IPS-11a (cell line): Measurements from ENCODE around the gene STAT3.
"Not testable (repeated sequence)": the region's sequence is repeated elsewhere in the genome, so short reads cannot be mapped to it uniquely, and the experiment has no call there.

Source experiments
- H3K4me3 ChIP-seq: one replicate; pipeline ENCODE4 v1.5.1; 2013; ENCODE audit warnings: low read depth, low read length, control low read depth

Gene STAT3

GRCh38 chr17:42386777-42387657, 1.2 kb downstream of the STAT3 start:
- peak overlapping the region; percentile 88 for H3K4me3 ChIP-seq

- no peak overlapping the region for H3K4me3 ChIP-seq
These were observed 6.3 kb downstream of the STAT3 start for GRCh38 chr17:42381898-42382297.

- no peak overlapping the region for H3K4me3 ChIP-seq
These were observed 7.3 kb downstream of the STAT3 start for GRCh38 chr17:42380935-42381334.

- H3K4me3 ChIP-seq = no peak overlapping the region
These were observed 9.2 kb downstream of the STAT3 start for GRCh38 chr17:42378959-42379594.

GRCh38 chr17:42378359-42378958, 9.8 kb downstream of the STAT3 start:
- H3K4me3 ChIP-seq = no peak overlapping the region

GRCh38 chr17:42373896-42374295, 14.3 kb downstream of the STAT3 start:
- H3K4me3 ChIP-seq = no peak overlapping the region

- H3K4me3 ChIP-seq = no peak overlapping the region
These were observed 16.1 kb downstream of the STAT3 start for GRCh38 chr17:42372142-42372541.

- H3K4me3 ChIP-seq = not testable (repeated sequence)
These were observed 19.3 kb downstream of the STAT3 start for GRCh38 chr17:42368797-42369561.

- H3K4me3 ChIP-seq = not testable (repeated sequence)
These were observed 19.9 kb downstream of the STAT3 start for GRCh38 chr17:42368310-42368709.

GRCh38 chr17:42366176-42367023, 21.8 kb downstream of the STAT3 start:
- H3K4me3 ChIP-seq = not testable (repeated sequence)

- no peak overlapping the region for H3K4me3 ChIP-seq
These were observed 23.1 kb downstream of the STAT3 start for GRCh38 chr17:42365136-42365535.

GRCh38 chr17:42363767-42364585, 24.3 kb downstream of the STAT3 start:
- H3K4me3 ChIP-seq = no peak overlapping the region

- no peak overlapping the region for H3K4me3 ChIP-seq
These were observed 25.0 kb downstream of the STAT3 start for GRCh38 chr17:42363231-42363630.

GRCh38 chr17:42362245-42362961, 25.8 kb downstream of the STAT3 start:
- H3K4me3 ChIP-seq = no peak overlapping the region

GRCh38 chr17:42361781-42362186, 26.5 kb downstream of the STAT3 start:
- no peak overlapping the region for H3K4me3 ChIP-seq

GRCh38 chr17:42360388-42360787, 27.9 kb downstream of the STAT3 start:
- not testable (repeated sequence) for H3K4me3 ChIP-seq

GRCh38 chr17:42359133-42359532, 29.1 kb downstream of the STAT3 start:
- no peak overlapping the region for H3K4me3 ChIP-seq

GRCh38 chr17:42358434-42358833, 29.8 kb downstream of the STAT3 start:
- no peak overlapping the region for H3K4me3 ChIP-seq
